SK-N-SH (cell line): ENCODE data around the gene NANS. TPM values are rescaled to one million over a fixed set of nuclear protein-coding genes. Genes with fewer than 3 reads are reported as not detected.

ENCODE experiments used
- CTCF ChIA-PET: fragments of 300-600, 350-600 bp; formaldehyde crosslinking; extraction: SDS; loops from one replicate; lab custom pipeline; 2021; lab: Yijun Ruan, JAX
- POLR2A ChIA-PET: fragments of 350-600 bp; sonication (Branson Sonifier 250); formaldehyde crosslinking; extraction: SDS; loops from one replicate; lab custom pipeline; 2020; ENCODE audit warnings: antibody characterized with exemption, inconsistent platforms; lab: Yijun Ruan, JAX
- DNase-seq: peaks from one replicate; pipeline ENCODE4 v3.0.0; 2012
- H2AFZ ChIP-seq: fragments of 200-600 bp; sonication (generic); 2 replicates; pipeline ENCODE4 v1.8.1; 2016; ENCODE audit warnings: antibody characterized with exemption, mild to moderate bottlenecking, low read depth
- H3F3A ChIP-seq: fragments of 200-600 bp; sonication (generic); replicated peaks from 2 replicates; pipeline ENCODE3; 2016; ENCODE audit warnings: antibody characterized with exemption, mild to moderate bottlenecking; ENCODE audit not compliant: insufficient read depth
- H3K27ac ChIP-seq, 2 experiments: fragments of 200-500 bp in 1 of 2; fragments of 200-600 bp in 1 of 2; sonication (Bioruptor generic) in 1 of 2; sonication (generic), shearing (Covaris generic) in 1 of 2; 2 replicates each; pipeline versions ENCODE4 v1.5.1 to v1.6.1; 2014 to 2016; ENCODE audit warnings: low read depth in 2 of 2, inconsistent platforms in 1 of 2, low read length in 1 of 2, mild to moderate bottlenecking in 1 of 2, mixed read lengths in 1 of 2
- H3K27me3 ChIP-seq: fragments of 200-600 bp; sonication (generic), shearing (Covaris generic); 2 replicates; pipeline ENCODE4 v1.6.1; 2016; ENCODE audit warnings: mixed run types; ENCODE audit not compliant: insufficient read depth
- H3K36me3 ChIP-seq, 2 experiments: fragments of 200-500 bp in 1 of 2; fragments of 200-600 bp in 1 of 2; sonication (Bioruptor generic) in 1 of 2; sonication (generic) in 1 of 2; replicated peaks in 1 of 2; 2 replicates each; pipeline versions ENCODE3 to v1.5.1; 2014 to 2016; ENCODE audit warnings: low read length in 1 of 2, mild to moderate bottlenecking in 1 of 2; ENCODE audit not compliant: insufficient read depth in 2 of 2, control insufficient read depth in 1 of 2
- H3K4me1 ChIP-seq, 2 experiments: fragments of 200-500 bp in 1 of 2; fragments of 200-600 bp in 1 of 2; sonication (Bioruptor generic) in 1 of 2; sonication (generic), shearing (Covaris generic) in 1 of 2; 2 replicates each; pipeline versions ENCODE4 v1.5.1 to v1.6.1; 2014 to 2016; ENCODE audit warnings: low read depth in 1 of 2, low read length in 1 of 2, mixed run types in 1 of 2; ENCODE audit not compliant: insufficient read depth in 2 of 2, control insufficient read depth in 1 of 2
- H3K4me2 ChIP-seq: fragments of 200-600 bp; sonication (generic), shearing (Covaris generic); 2 replicates; pipeline ENCODE4 v1.6.1; 2017; ENCODE audit warnings: mixed run types
- H3K4me3 ChIP-seq, 2 experiments: fragments of 200-500 bp in 1 of 2; fragments of 200-600 bp in 1 of 2; sonication (Bioruptor generic) in 1 of 2; sonication (generic), shearing (Covaris generic) in 1 of 2; 2 replicates each; pipeline versions ENCODE4 v1.5.1 to v1.8.1; 2014 to 2016; ENCODE audit warnings: low read depth in 2 of 2, inconsistent platforms in 1 of 2, low read length in 1 of 2, mild to moderate bottlenecking in 1 of 2, mixed read lengths in 1 of 2, moderate library complexity in 1 of 2
- H3K79me2 ChIP-seq: fragments of 200-600 bp; sonication (generic); 2 replicates; pipeline ENCODE4 v1.8.1; 2017; ENCODE audit warnings: mild to moderate bottlenecking; ENCODE audit not compliant: insufficient read depth
- H3K9ac ChIP-seq: fragments of 200-600 bp; sonication (generic); 2 replicates; pipeline ENCODE4 v1.6.1; 2017; ENCODE audit warnings: mixed run types
- H3K9me2 ChIP-seq: fragments of 200-600 bp; sonication (generic); 2 replicates; pipeline ENCODE4 v1.6.1; 2017; ENCODE audit warnings: mixed run types
- H3K9me3 ChIP-seq: fragments of 200-600 bp; sonication (generic); 2 replicates; pipeline ENCODE4 v1.6.1; 2017; ENCODE audit warnings: mixed run types, mild to moderate bottlenecking, moderate library complexity
- H4K20me1 ChIP-seq: fragments of 200-600 bp; sonication (generic); 2 replicates; pipeline ENCODE4 v1.6.1; 2017; ENCODE audit warnings: mild to moderate bottlenecking, mixed run types; ENCODE audit not compliant: insufficient read depth
- EZH2phosphoT487 ChIP-seq: fragments of 200-600 bp; sonication (generic); IDR thresholded peaks from 2 replicates; pipeline ENCODE4 v1.6.1; 2017; ENCODE audit warnings: low read depth, mixed run types, mild to moderate bottlenecking, antibody characterized with exemption, moderate library complexity, borderline replicate concordance
- FOSL2 ChIP-seq: IDR thresholded peaks from 2 replicates; pipeline ENCODE4 v1.4.0; 2012; ENCODE audit warnings: low read depth, mild to moderate bottlenecking, moderate library complexity, borderline replicate concordance
- FOXJ3 ChIP-seq: sonication (generic); formaldehyde crosslinking; IDR thresholded peaks from 2 replicates; pipeline ENCODE4 v1.5.1; 2020; ENCODE audit warnings: mild to moderate bottlenecking, missing genetic modification reagents
- FOXM1 ChIP-seq: IDR thresholded peaks from 2 replicates; pipeline ENCODE4 v1.4.0; 2012; ENCODE audit warnings: low read depth, mild to moderate bottlenecking
- GABPA ChIP-seq: IDR thresholded peaks from 2 replicates; pipeline ENCODE4 v1.4.0; 2012; ENCODE audit warnings: low read depth, mild to moderate bottlenecking
- GATA2 ChIP-seq: sonication (generic); formaldehyde crosslinking; IDR thresholded peaks from 2 replicates; pipeline ENCODE4 v1.5.0; 2020; ENCODE audit warnings: mild to moderate bottlenecking, missing genetic modification reagents
- MAX ChIP-seq: IDR thresholded peaks from 2 replicates; pipeline ENCODE4 v1.4.0; 2012; ENCODE audit warnings: low read depth
- MEF2A ChIP-seq: IDR thresholded peaks from 2 replicates; pipeline ENCODE4 v1.4.0; 2012; ENCODE audit warnings: low read depth, borderline replicate concordance
- NFIC ChIP-seq: IDR thresholded peaks from 2 replicates; pipeline ENCODE4 v1.4.0; 2012; ENCODE audit warnings: borderline replicate concordance
- NRF1 ChIP-seq: IDR thresholded peaks from 2 replicates; pipeline ENCODE4 v1.6.1; 2012; ENCODE audit warnings: low read depth, mild to moderate bottlenecking, low read length
- PBX3 ChIP-seq: IDR thresholded peaks from 2 replicates; pipeline ENCODE4; 2012
- RCOR1 ChIP-seq: fragments of 150-350 bp; IDR thresholded peaks from 2 replicates; pipeline ENCODE4 v1.6.1; 2017; ENCODE audit warnings: antibody characterized with exemption, low read length
- RFX5 ChIP-seq: IDR thresholded peaks from 2 replicates; pipeline ENCODE4 v1.6.1; 2012; ENCODE audit warnings: mild to moderate bottlenecking, improper control_type of control experiment, low read length
- RXRA ChIP-seq: IDR thresholded peaks from 2 replicates; pipeline ENCODE4 v1.4.0; 2012; ENCODE audit warnings: low read depth, mild to moderate bottlenecking, borderline replicate concordance
- TAF1 ChIP-seq: IDR thresholded peaks from 2 replicates; pipeline ENCODE4 v1.6.1; 2012; ENCODE audit warnings: low read depth, mild to moderate bottlenecking, low read length, moderate library complexity, borderline replicate concordance
- TCF12 ChIP-seq: IDR thresholded peaks from 2 replicates; pipeline ENCODE4 v1.4.0; 2012
- USF1 ChIP-seq: IDR thresholded peaks from 2 replicates; pipeline ENCODE4 v1.4.0; 2012; ENCODE audit warnings: low read depth, borderline replicate concordance
- USF2 ChIP-seq: fragments of 150-350 bp; IDR thresholded peaks from 2 replicates; pipeline ENCODE4 v1.6.1; 2017; ENCODE audit warnings: antibody characterized with exemption, low read length, low read depth, borderline replicate concordance
- YY1 ChIP-seq: IDR thresholded peaks from 2 replicates; pipeline ENCODE4 v1.4.0; 2012; ENCODE audit warnings: low read depth, mild to moderate bottlenecking
- ZBTB33 ChIP-seq: IDR thresholded peaks from 2 replicates; pipeline ENCODE4 v1.4.0; 2012; ENCODE audit warnings: low read depth, borderline replicate concordance
- WGBS: methylation state at CpG from one replicate; pipeline ENCODE4 v1.1.6; 2017; ENCODE audit warnings: low lambda C conversion rate; 5-methylcytosine and 5-hydroxymethylcytosine counted together
- polyA plus RNA-seq, 3 experiments: library from polyadenylated mRNA; depleted of rRNA; stranded (reverse); fragments of >200 nt; gene quantifications; 2 replicates each; pipeline ENCODE4 v1.2.3, GENCODE V29; 2012

NANS gene
- polyA plus RNA-seq, 1 of the 3 experiments (the other 2 are of a cell fraction): 61.3 TPM

- no peak overlapping the region for H3K4me2 ChIP-seq
- 93% methylated on average over 7 of the region's 7 CpGs for WGBS
- POLR2A ChIA-PET: no interaction called here
Measured at GRCh38 chr9:98085944-98086343, 29.4 kb downstream of the NANS start.

GRCh38 chr9:98086461-98086860 lies 29.9 kb downstream of the NANS start:
- no peak for DNase-seq
- H3K4me3 ChIP-seq: no peak overlapping the region
- H3K4me1 ChIP-seq: peaks cover under 1 to 2% of the 10 kb centered on the region in 2 experiments; a peak in 2 of 4 replicates
- H3F3A ChIP-seq: peaks cover 3% of the 10 kb centered on the region
- no peaks in the 10 kb centered on the region for H3K9me3 ChIP-seq
- TF ChIP-seq ZBTB33 (no peak), MEF2A (no peak), NFIC (no peak), RCOR1 (no peak), FOXJ3 (CRISPR knock-in tag) (no peak), USF1 (no peak), YY1 (no peak), RXRA (no peak), GATA2 (CRISPR knock-in tag) (no peak), RFX5 (no peak), NRF1 (no peak), FOXM1 (no peak), TAF1 (no peak), PBX3 (no peak)
- TF ChIP-seq, all 33 proteins: peak for 0
- Histone ChIP-seq H3K79me2 (no peaks in the 10 kb centered on the region), H3K9me2 (no peaks in the 10 kb centered on the region), H3K36me3 (peaks cover 6 to 28% of the 10 kb centered on the region in 2 experiments), H2AFZ (no peak overlapping the region), H3K4me2 (no peak overlapping the region), H3K27ac (no peak overlapping the region), H3K27me3 (no peaks in the 10 kb centered on the region), H4K20me1 (no peaks in the 10 kb centered on the region), H3K9ac (no peak overlapping the region)
- POLR2A ChIA-PET: no interaction called here
- CTCF ChIA-PET: interaction anchor here (0.9 to 1.0 kb wide), 3 partner anchors 10 to 690 kb away, joined by 3 to 4 read pairs (median 3); no protein-coding TSS in a partner anchor
- 95% methylated on average over 4 of the region's 4 CpGs for whole genome bisulfite sequencing

More at GRCh38 chr9:98085944-98086343, 29.4 kb downstream of the NANS start:
- H2AFZ ChIP-seq: no peak overlapping the region
- H3K27ac ChIP-seq: no peak overlapping the region
- H3K36me3 ChIP-seq: peaks cover 4 to 32% of the 10 kb centered on the region in 2 experiments
- H3K9me2 ChIP-seq: no peaks in the 10 kb centered on the region
- no peaks in the 10 kb centered on the region for H3K27me3 ChIP-seq
- CTCF ChIA-PET: interaction anchor here (0.9 to 1.3 kb wide), 5 partner anchors 10 to 690 kb away, joined by 3 to 4 read pairs (median 3); no protein-coding TSS in a partner anchor
- H3K4me3 ChIP-seq: no peak overlapping the region
- H3K9me3 ChIP-seq: no peaks in the 10 kb centered on the region
- no peak for TF ChIP-seq TCF12
- no peak for TF ChIP-seq USF2
- no peak for TF ChIP-seq RXRA
- no peak for TF ChIP-seq RFX5
- no peak for TF ChIP-seq MAX
- no peak for TF ChIP-seq USF1
- TF ChIP-seq EZH2phosphoT487: no peak
- no peak for TF ChIP-seq FOSL2
- TF ChIP-seq GATA2 (CRISPR knock-in tag): no peak
- no peak for TF ChIP-seq GABPA
- no peaks in the 10 kb centered on the region for H4K20me1 ChIP-seq
- peaks cover 3% of the 10 kb centered on the region for H3F3A ChIP-seq
- no peak for DNase-seq
- no peaks in the 10 kb centered on the region for H3K79me2 ChIP-seq
- H3K4me1 ChIP-seq: peaks cover 3 to 5% of the 10 kb centered on the region in 2 experiments; a peak in 2 of 4 replicates
- no peak overlapping the region for H3K9ac ChIP-seq
